ENCODE data around the gene PLEKHG4. TPM values are rescaled to one million over a fixed set of nuclear protein-coding genes. Genes with fewer than 3 reads are reported as not detected.

The PLEKHG4 gene
- total RNA-seq, 1 donor from 2014 or later, result 4.9 TPM

GRCh38 chr16:67264277-67264676 lies 15.1 kb upstream of the PLEKHG4 start:
- ATAC-seq, result no peak

- ATAC-seq, result no peak
Measured at GRCh38 chr16:67264866-67265265, 14.5 kb upstream of the PLEKHG4 start.

GRCh38 chr16:67265834-67266233 lies 13.5 kb upstream of the PLEKHG4 start:
- ATAC-seq, result no peak

GRCh38 chr16:67268136-67268579 lies 11.2 kb upstream of the PLEKHG4 start:
- peak; percentile 35 for ATAC-seq

- ATAC-seq, result no peak
Measured at GRCh38 chr16:67269766-67270165, 9.6 kb upstream of the PLEKHG4 start.

- ATAC-seq, result no peak
Measured at GRCh38 chr16:67270931-67271338, 8.4 kb upstream of the PLEKHG4 start.

- no peak for ATAC-seq
Measured at GRCh38 chr16:67271446-67271845, 7.9 kb upstream of the PLEKHG4 start.

- ATAC-seq, result no peak
Measured at GRCh38 chr16:67275321-67275720, 4.0 kb upstream of the PLEKHG4 start.

GRCh38 chr16:67277294-67277998 lies 1.9 kb upstream of the PLEKHG4 start:
- ATAC-seq, result peak; percentile 23

- peak; percentile 2 for ATAC-seq
Measured at GRCh38 chr16:67277999-67278772, 1.1 kb upstream of the PLEKHG4 start.

- ATAC-seq, result peak; percentile 24
Measured at GRCh38 chr16:67278773-67279295, 498 bp upstream of the PLEKHG4 start.

GRCh38 chr16:67280090-67281015 lies 1.0 kb downstream of the PLEKHG4 start:
- ATAC-seq, result no peak

- no peak for ATAC-seq
Measured at GRCh38 chr16:67281536-67282446, 2.5 kb downstream of the PLEKHG4 start.

GRCh38 chr16:67282447-67282805 lies 3.1 kb downstream of the PLEKHG4 start:
- ATAC-seq, result no peak

- ATAC-seq, result no peak
Measured at GRCh38 chr16:67283039-67283825, 3.9 kb downstream of the PLEKHG4 start.

- ATAC-seq, result no peak
Measured at GRCh38 chr16:67283826-67284555, 4.7 kb downstream of the PLEKHG4 start.

- ATAC-seq, result peak; percentile 43
Measured at GRCh38 chr16:67284699-67285646, 5.6 kb downstream of the PLEKHG4 start.

- no peak for ATAC-seq
Measured at GRCh38 chr16:67286441-67287235, 7.3 kb downstream of the PLEKHG4 start.
